GM12878 (cell line): ENCODE data around the gene UNC93B1. TPM values are rescaled to one million over a fixed set of nuclear protein-coding genes. Genes with fewer than 3 reads are reported as not detected.

Source experiments
- ATAC-seq: fragments of 200-7000 bp; cut with Tn5 transposase; 3 replicates; pipeline ENCODE4 v1.9.1; 2020; ENCODE audit warnings: mild to moderate bottlenecking, moderate library complexity
- BruUV-seq: library from RNA; stranded (reverse); fragments of 400-500 nt; replicated peaks from 2 replicates; lab custom pipeline; 2021; lab: Mats Ljungman, UMichigan
- CTCF ChIA-PET: fragments of 300-600 bp; sonication (Branson Sonifier 250); formaldehyde crosslinking; extraction: SDS; loops from one replicate; lab custom pipeline; 2021; ENCODE audit warnings: inconsistent platforms; lab: Yijun Ruan, JAX
- POLR2A ChIA-PET: fragments of 350-600 bp; formaldehyde crosslinking; extraction: SDS; loops from one replicate; lab custom pipeline; 2021; ENCODE audit warnings: inconsistent platforms; lab: Charles Lee
- RAD21 ChIA-PET: fragments of 300-600 bp; sonication (Branson Sonifier 250); formaldehyde crosslinking; loops from one replicate; lab custom pipeline; 2023; ENCODE audit warnings: antibody characterized with exemption; ENCODE audit not compliant: unreplicated experiment; lab: Charles Lee
- SMC1A ChIA-PET: fragments of 300-600 bp; sonication (Branson Sonifier 250); formaldehyde crosslinking; loops from one replicate; lab custom pipeline; 2023; ENCODE audit not compliant: unreplicated experiment, uncharacterized antibody; lab: Charles Lee
- DNase-seq: peaks from one replicate; pipeline ENCODE4 v3.0.0-alpha.2; 2011; ENCODE audit warnings: low read depth, low spot score
- FAIRE-seq: peaks from 3 replicates; lab custom pipeline; 2011; peaks lifted over from hg19 to GRCh38; lab: Jason Lieb, UNC
- H2AFZ ChIP-seq: 2 replicates; pipeline ENCODE4 v1.6.0; 2011; ENCODE audit warnings: low read depth, low read length, control low read depth; ENCODE audit not compliant: control insufficient read depth
- H3K27ac ChIP-seq: 2 replicates; pipeline ENCODE4 v1.5.1; 2011; ENCODE audit warnings: control low read depth; ENCODE audit not compliant: control insufficient read depth, insufficient read depth
- H3K27me3 ChIP-seq, 2 experiments: replicated peaks in 1 of 2; 2 replicates each; pipeline versions ENCODE4 v1.6.0 to v1.6.1; 2011; ENCODE audit warnings: low read length in 1 of 2; ENCODE audit not compliant: control insufficient read depth in 2 of 2, insufficient read depth in 2 of 2
- H3K36me3 ChIP-seq, 2 experiments: 2 replicates each; pipeline ENCODE4 v1.5.1; 2011; ENCODE audit warnings: low read length in 1 of 2; ENCODE audit not compliant: control insufficient read depth in 2 of 2, insufficient read depth in 2 of 2
- H3K4me1 ChIP-seq: 2 replicates; pipeline ENCODE4 v1.6.1; 2011; ENCODE audit warnings: mild to moderate bottlenecking, low read length, moderate library complexity, mixed read lengths; ENCODE audit not compliant: control insufficient read depth, insufficient read depth
- H3K4me2 ChIP-seq: 2 replicates; pipeline ENCODE4 v1.6.0; 2011; ENCODE audit warnings: control low read depth; ENCODE audit not compliant: control insufficient read depth, insufficient read depth
- H3K4me3 ChIP-seq: fragments of 200-600 bp; sonication (generic); 2 replicates; pipeline ENCODE4 v1.5.1; 2016
- H3K79me2 ChIP-seq: 2 replicates; pipeline ENCODE4 v1.6.0; 2011; ENCODE audit warnings: low read length; ENCODE audit not compliant: control insufficient read depth, insufficient read depth
- H3K9ac ChIP-seq: 2 replicates; pipeline ENCODE4 v1.8.0; 2011; ENCODE audit warnings: low read length, control low read depth, mixed read lengths; ENCODE audit not compliant: control insufficient read depth, insufficient read depth
- H3K9me3 ChIP-seq: replicated peaks from 3 replicates; pipeline ENCODE4 v1.5.1; 2011; ENCODE audit warnings: mild to moderate bottlenecking, low read length; ENCODE audit not compliant: control insufficient read depth, insufficient read depth
- H4K20me1 ChIP-seq: 2 replicates; pipeline ENCODE4 v1.6.0; 2011; ENCODE audit not compliant: control insufficient read depth, insufficient read depth
- BCL3 ChIP-seq: IDR thresholded peaks from 2 replicates; pipeline ENCODE4 v1.6.1; 2011; ENCODE audit warnings: borderline replicate concordance, low read depth, mild to moderate bottlenecking, moderate library complexity, low read length; ENCODE audit not compliant: insufficient read depth, poor library complexity, severe bottlenecking
- CBFB ChIP-seq: IDR thresholded peaks from 2 replicates; pipeline ENCODE4 v1.6.1; 2016; ENCODE audit warnings: antibody characterized with exemption, low read depth
- EZH2 ChIP-seq: IDR thresholded peaks from 2 replicates; pipeline ENCODE4 v1.6.1; 2012; ENCODE audit warnings: low read depth, mild to moderate bottlenecking, control low read depth, inconsistent platforms, low read length, borderline replicate concordance; ENCODE audit not compliant: control insufficient read depth
- FOXM1 ChIP-seq: IDR thresholded peaks from 2 replicates; pipeline ENCODE4 v1.6.1; 2012; ENCODE audit warnings: low read depth, mild to moderate bottlenecking, inconsistent platforms, low read length, moderate library complexity
- HDGF ChIP-seq: fragments of 450-650 bp; IDR thresholded peaks from 2 replicates; pipeline ENCODE4 v1.6.1; 2016; ENCODE audit warnings: antibody characterized with exemption
- JUND ChIP-seq: IDR thresholded peaks from 2 replicates; pipeline ENCODE4 v1.6.1; 2012; ENCODE audit warnings: low read depth, mild to moderate bottlenecking, low read length, improper control_type of control experiment, moderate library complexity
- KAT2A ChIP-seq: conservative IDR thresholded peaks from 2 replicates; pipeline ENCODE4 v1.6.1; 2011; ENCODE audit warnings: low read depth, low read length; ENCODE audit not compliant: control insufficient read depth
- MXI1 ChIP-seq: fragments of 150-350 bp; IDR thresholded peaks from 2 replicates; pipeline ENCODE4 v1.6.1; 2011; ENCODE audit warnings: low read depth, mild to moderate bottlenecking, inconsistent platforms, low read length, improper control_type of control experiment
- PAX5 ChIP-seq: IDR thresholded peaks from 2 replicates; pipeline ENCODE4 v1.6.1; 2011; ENCODE audit warnings: low read depth, low read length, borderline replicate concordance
- PKNOX1 ChIP-seq: fragments of 450-650 bp; IDR thresholded peaks from 2 replicates; pipeline ENCODE4 v1.6.1; 2016; ENCODE audit warnings: mild to moderate bottlenecking
- RBBP5 ChIP-seq: fragments of 200-600 bp; sonication (generic); conservative IDR thresholded peaks from 2 replicates; pipeline ENCODE4 v1.6.1; 2016
- TARDBP ChIP-seq: IDR thresholded peaks from 2 replicates; pipeline ENCODE4 v1.6.1; 2016; ENCODE audit warnings: borderline replicate concordance
- TCF3 ChIP-seq: IDR thresholded peaks from 2 replicates; pipeline ENCODE4 v1.6.1; 2012; ENCODE audit warnings: low read depth, mild to moderate bottlenecking, low read length, borderline replicate concordance; ENCODE audit not compliant: insufficient read depth
- YY1 ChIP-seq: IDR thresholded peaks from 2 replicates; pipeline ENCODE4 v1.6.1; 2011; ENCODE audit warnings: low read depth, mild to moderate bottlenecking, low read length
- WGBS: methylation state at CpG from one replicate; pipeline ENCODE4 v1.1.6; 2016; ENCODE audit warnings: low lambda C conversion rate; ENCODE audit not compliant: insufficient replicate concordance, insufficient coverage; ENCODE audit errors: missing lambda C conversion rate; 5-methylcytosine and 5-hydroxymethylcytosine counted together
- in situ Hi-C: fragments of 300-500 bp; cut with MboI; formaldehyde crosslinking; loops from 9 replicates; pipeline ENCODE4 v1.14.3; 2018; ENCODE audit warnings: mixed read lengths
- intact Hi-C: fragments of 100-400 bp; cut with micrococcal nuclease; formaldehyde crosslinking; loops from one replicate; pipeline ENCODE4 v1.14.2; 2022; ENCODE audit not compliant: unreplicated experiment
- polyA plus RNA-seq, 11 experiments: library from polyadenylated mRNA; depleted of rRNA in 4 of 11; unstranded in 6 of 11; stranded (reverse) in 5 of 11; fragments of >200 nt; fragmentation: Nextera tagmentation in 4 of 11; fragmentation: Illumina TruSeq in 1 of 11; extraction: Ambion mirVana in 4 of 11; extraction: Trizol in 1 of 11; gene quantifications; 1 replicate in 1 of 11; 2 replicates in 10 of 11; pipeline versions ENCODE4 v1.2.1 to v1.2.3, GENCODE V29; 2011 to 2016; ENCODE audit warnings: inconsistent platforms in 2 of 11, missing spikeins in 2 of 11, low read depth in 1 of 11
- total RNA-seq, 4 experiments: library from RNA; depleted of rRNA in 3 of 4; stranded (reverse); fragments of >200 nt in 3 of 4; fragmentation: Illumina TruSeq in 1 of 4; extraction: Trizol in 1 of 4; gene quantifications; 2 replicates each; pipeline versions ENCODE4 v1.2.1 to v1.2.3, GENCODE V29; 2013 to 2021

Gene UNC93B1
- total and polyA plus RNA-seq, 10 of the 15 experiments (the other 5 are each of a cell fraction or from before 2014, with no cell fraction given) = 1.3 to 79.7 (median 36.3) TPM

- no peak overlapping the region for H2AFZ ChIP-seq
- POLR2A ChIA-PET = no interaction called here
- no peak overlapping the region for H3K9ac ChIP-seq
Observed at GRCh38 chr11:67997475-67997921, 6.4 kb downstream of the UNC93B1 start.

More at GRCh38 chr11:67997475-67997921, 6.4 kb downstream of the UNC93B1 start:
- ATAC-seq = no peak
- ChIA-PET SMC1A (no interaction called here), RAD21 (no interaction called here), CTCF (no interaction called here)
- peaks cover 34% of the 10 kb centered on the region for H3K4me1 ChIP-seq
- DNase-seq = no peak
- H4K20me1 ChIP-seq = no peaks in the 10 kb centered on the region
- no peak overlapping the region for H3K4me3 ChIP-seq
- 98% methylated on average over 29 of the region's 29 CpGs for WGBS
- no peaks in the 10 kb centered on the region; a peak in 1 of 4 replicates for H3K36me3 ChIP-seq
- no peak for FAIRE-seq
- H3K27ac ChIP-seq = no peak overlapping the region
- H3K4me2 ChIP-seq = no peak overlapping the region
- in situ Hi-C loops = no loop called here
- BruUV-seq = no TSS peak
- peaks cover 8% of the 10 kb centered on the region for H3K79me2 ChIP-seq
- no peaks in the 10 kb centered on the region for H3K9me3 ChIP-seq
- no peaks in the 10 kb centered on the region for H3K27me3 ChIP-seq
- TF ChIP-seq PAX5 = no peak
- no peak for TF ChIP-seq BCL3
- TF ChIP-seq TARDBP = no peak
- no peak for TF ChIP-seq FOXM1
- TF ChIP-seq MXI1 = no peak
- no peak for TF ChIP-seq RBBP5
- no peak for TF ChIP-seq YY1
- no peak for TF ChIP-seq HDGF
- TF ChIP-seq EZH2 = no peak
- no peak for TF ChIP-seq TCF3
- TF ChIP-seq KAT2A = no peak
- TF ChIP-seq JUND = no peak
- TF ChIP-seq PKNOX1 = no peak
- TF ChIP-seq CBFB = no peak
- intact Hi-C loops = no loop called here
